ENCODE measurements around the gene KCTD20.

GRCh38 chr6:36442671-36443470, at the start of gene KCTD20, which contains the start of gene PXT1:
- no peak for TF ChIP-seq CTCF (IDR thresholded peaks at IDR 0.05; ENCODE audit: low read depth, low read length)
- TF ChIP-seq EZH2phosphoT487 (IDR thresholded peaks at IDR 0.05; ENCODE audit: low read depth) = no peak

Measured in OCI-LY3 (cell line).